ENCODE measurements around the gene RHNO1.

RHNO1 gene

DNA sequence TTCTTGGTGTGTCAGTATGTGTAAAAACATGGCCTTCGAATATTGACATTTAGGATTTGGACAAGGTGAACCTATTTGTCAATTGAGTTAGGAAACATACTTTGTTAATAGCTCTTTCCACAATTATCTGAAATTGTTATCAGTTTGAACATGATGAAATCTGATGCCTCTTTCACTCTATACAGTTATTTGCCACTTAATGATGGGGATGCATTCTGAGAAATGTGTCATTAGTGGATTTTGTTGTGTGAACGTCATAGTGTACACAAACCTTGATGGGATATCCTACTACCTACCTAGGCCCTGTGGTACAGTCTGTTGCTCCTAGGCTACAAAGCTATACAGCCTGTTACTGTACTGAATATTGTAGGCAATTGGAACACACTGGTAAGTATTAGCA is 18.5 kb downstream of the RHNO1 start:
- TF ChIP-seq, protein P1, sequence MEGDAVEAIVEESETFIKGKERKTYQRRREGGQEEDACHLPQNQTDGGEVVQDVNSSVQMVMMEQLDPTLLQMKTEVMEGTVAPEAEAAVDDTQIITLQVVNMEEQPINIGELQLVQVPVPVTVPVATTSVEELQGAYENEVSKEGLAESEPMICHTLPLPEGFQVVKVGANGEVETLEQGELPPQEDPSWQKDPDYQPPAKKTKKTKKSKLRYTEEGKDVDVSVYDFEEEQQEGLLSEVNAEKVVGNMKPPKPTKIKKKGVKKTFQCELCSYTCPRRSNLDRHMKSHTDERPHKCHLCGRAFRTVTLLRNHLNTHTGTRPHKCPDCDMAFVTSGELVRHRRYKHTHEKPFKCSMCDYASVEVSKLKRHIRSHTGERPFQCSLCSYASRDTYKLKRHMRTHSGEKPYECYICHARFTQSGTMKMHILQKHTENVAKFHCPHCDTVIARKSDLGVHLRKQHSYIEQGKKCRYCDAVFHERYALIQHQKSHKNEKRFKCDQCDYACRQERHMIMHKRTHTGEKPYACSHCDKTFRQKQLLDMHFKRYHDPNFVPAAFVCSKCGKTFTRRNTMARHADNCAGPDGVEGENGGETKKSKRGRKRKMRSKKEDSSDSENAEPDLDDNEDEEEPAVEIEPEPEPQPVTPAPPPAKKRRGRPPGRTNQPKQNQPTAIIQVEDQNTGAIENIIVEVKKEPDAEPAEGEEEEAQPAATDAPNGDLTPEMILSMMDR (IDR thresholded peaks at IDR 0.05; ENCODE audit: low read depth, low read length), result no peak
- no peak for TF ChIP-seq MYC (IDR thresholded peaks at IDR 0.05; ENCODE audit: low read depth, low read length)
- TF ChIP-seq MAX (IDR thresholded peaks at IDR 0.05; ENCODE audit: low read depth, low read length), result no peak
- no peak for TF ChIP-seq POLR2A (IDR thresholded peaks at IDR 0.05; ENCODE audit: extremely low read depth, insufficient read length)
- no peak overlapping the region for H3K4me3 ChIP-seq (ENCODE audit: low read depth, low read length)
- DNase-seq (ENCODE audit: low read depth), result no peak

DNA sequence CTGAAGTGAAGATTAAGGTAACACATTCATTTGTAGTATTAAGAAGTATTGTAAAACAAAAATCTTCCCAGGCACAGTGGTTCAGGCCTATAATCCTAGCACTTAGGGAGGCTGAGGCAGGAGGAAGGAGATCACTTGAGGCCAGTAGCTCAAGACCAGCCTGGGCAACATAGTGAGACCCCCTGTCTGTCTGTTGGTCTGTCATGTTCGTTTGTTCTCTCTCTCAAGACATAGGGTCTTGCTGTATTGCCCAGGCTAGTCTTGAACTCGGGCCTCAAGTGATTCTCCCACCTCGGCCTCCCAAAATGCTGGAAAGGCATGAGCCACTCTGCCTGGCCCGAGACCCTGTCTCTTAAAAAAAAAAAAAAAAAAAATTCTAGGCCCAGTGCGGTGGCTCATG is 20.4 kb downstream of the RHNO1 start:
- H3K4me3 ChIP-seq (ENCODE audit: low read depth, low read length), result no peak overlapping the region
- TF ChIP-seq POLR2A (IDR thresholded peaks at IDR 0.05; ENCODE audit: extremely low read depth, insufficient read length) (no peak), MYC (IDR thresholded peaks at IDR 0.05; ENCODE audit: low read depth, low read length) (no peak), MAX (IDR thresholded peaks at IDR 0.05; ENCODE audit: low read depth, low read length) (no peak)
- TF ChIP-seq, protein P1 (IDR thresholded peaks at IDR 0.05; ENCODE audit: low read depth, low read length), result no peak
- no peak for DNase-seq (ENCODE audit: low read depth)

GRCh38 chr12:2900642-2901041 is 23.6 kb downstream of the RHNO1 start:
- no peak for DNase-seq (ENCODE audit: low read depth)
- TF ChIP-seq, protein P1 (IDR thresholded peaks at IDR 0.05; ENCODE audit: low read depth, low read length), result no peak
- TF ChIP-seq MAX (IDR thresholded peaks at IDR 0.05; ENCODE audit: low read depth, low read length) (no peak), MYC (IDR thresholded peaks at IDR 0.05; ENCODE audit: low read depth, low read length) (no peak), POLR2A (IDR thresholded peaks at IDR 0.05; ENCODE audit: extremely low read depth, insufficient read length) (no peak)

GRCh38 chr12:2902272-2902880 is 25.4 kb downstream of the RHNO1 start:
- no peak for TF ChIP-seq MYC (IDR thresholded peaks at IDR 0.05; ENCODE audit: low read depth, low read length)
- no peak for TF ChIP-seq MAX (IDR thresholded peaks at IDR 0.05; ENCODE audit: low read depth, low read length)
- TF ChIP-seq POLR2A (IDR thresholded peaks at IDR 0.05; ENCODE audit: extremely low read depth, insufficient read length), result no peak
- TF ChIP-seq, protein P1 (IDR thresholded peaks at IDR 0.05; ENCODE audit: low read depth, low read length), result no peak
- no peak overlapping the region for H3K4me3 ChIP-seq (ENCODE audit: low read depth, low read length)
- DNase-seq (ENCODE audit: low read depth), result no peak

More at GRCh38 chr12:2900642-2901041, 23.6 kb downstream of the RHNO1 start:
- no peak overlapping the region for H3K4me3 ChIP-seq (ENCODE audit: low read depth, low read length)

DNA sequence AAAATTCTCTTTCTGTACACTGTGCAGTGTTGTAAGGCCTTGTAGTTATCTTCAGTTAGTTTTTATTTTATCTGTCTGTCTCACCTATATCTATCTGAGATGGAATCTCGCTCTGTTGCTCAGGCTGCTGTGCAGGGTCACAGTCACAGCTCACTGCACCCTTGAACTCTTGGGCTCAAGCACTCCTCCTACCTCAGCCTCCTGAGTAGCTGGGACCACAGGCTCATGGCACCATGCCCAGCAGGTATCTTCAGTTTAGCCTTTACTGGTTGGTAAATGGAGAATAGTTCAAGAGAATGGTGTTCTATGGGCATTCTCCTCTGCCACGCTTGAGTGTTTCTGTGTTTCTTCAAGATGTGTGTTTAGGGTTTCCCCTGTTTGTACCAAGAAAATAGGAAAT is 27.2 kb downstream of the RHNO1 start:
- no peak overlapping the region for H3K4me3 ChIP-seq (ENCODE audit: low read depth, low read length)
- no peak for DNase-seq (ENCODE audit: low read depth)
- TF ChIP-seq, protein P1 (IDR thresholded peaks at IDR 0.05; ENCODE audit: low read depth, low read length), result no peak
- TF ChIP-seq MAX (IDR thresholded peaks at IDR 0.05; ENCODE audit: low read depth, low read length) (no peak), MYC (IDR thresholded peaks at IDR 0.05; ENCODE audit: low read depth, low read length) (no peak), POLR2A (IDR thresholded peaks at IDR 0.05; ENCODE audit: extremely low read depth, insufficient read length) (no peak)
